Activated CD4-positive, CD25-positive, alpha-beta regulatory T cell treated with anti-CD3 and anti-CD28 coated beads, Interleukin-2, amount 50 U/mL, for 16 hours (primary cell): Measurements from ENCODE around the gene COL7A1.

Experiments used
- DNase-seq: peaks from one replicate; pipeline ENCODE4 v3.0.0-alpha.2; 2020; ENCODE audit warnings: low read depth, low spot score

The COL7A1 gene

GRCh38 chr3:48591886-48592518 lies 3.1 kb downstream of the COL7A1 start:
- no peak for DNase-seq

GRCh38 chr3:48591436-48591835 lies 3.7 kb downstream of the COL7A1 start:
- DNase-seq: no peak

- DNase-seq: no peak
These were observed 6.9 kb downstream of the COL7A1 start for GRCh38 chr3:48588230-48588629.

GRCh38 chr3:48587686-48588085 lies 7.4 kb downstream of the COL7A1 start:
- no peak for DNase-seq

GRCh38 chr3:48585411-48585810 lies 9.7 kb downstream of the COL7A1 start:
- DNase-seq: no peak

GRCh38 chr3:48584836-48585235 lies 10.3 kb downstream of the COL7A1 start:
- no peak for DNase-seq

GRCh38 chr3:48581621-48582481 lies 13.3 kb downstream of the COL7A1 start:
- no peak for DNase-seq

- no peak for DNase-seq
These were observed 18.5 kb downstream of the COL7A1 start for GRCh38 chr3:48576647-48577046.

- DNase-seq: no peak
These were observed 19.8 kb downstream of the COL7A1 start for GRCh38 chr3:48575366-48575765.

GRCh38 chr3:48573973-48574585 lies 21.1 kb downstream of the COL7A1 start:
- no peak for DNase-seq

GRCh38 chr3:48572517-48572916 lies 22.6 kb downstream of the COL7A1 start:
- DNase-seq: no peak

- DNase-seq: no peak
These were observed 23.2 kb downstream of the COL7A1 start for GRCh38 chr3:48571938-48572337.

- DNase-seq: no peak
These were observed 25.2 kb downstream of the COL7A1 start for GRCh38 chr3:48569808-48570450.

GRCh38 chr3:48569400-48569799 lies 25.7 kb downstream of the COL7A1 start:
- DNase-seq: no peak

- DNase-seq: no peak
These were observed 26.7 kb downstream of the COL7A1 start for GRCh38 chr3:48568476-48568875.

- no peak for DNase-seq
These were observed 27.6 kb downstream of the COL7A1 start for GRCh38 chr3:48567500-48567899.

- no peak for DNase-seq
These were observed 28.0 kb downstream of the COL7A1 start for GRCh38 chr3:48567090-48567489.

- no peak for DNase-seq
These were observed 28.7 kb downstream of the COL7A1 start for GRCh38 chr3:48566401-48566760.

- DNase-seq: no peak
These were observed 29.3 kb downstream of the COL7A1 start for GRCh38 chr3:48565591-48566400.

GRCh38 chr3:48565186-48565585 lies 29.9 kb downstream of the COL7A1 start:
- no peak for DNase-seq

- DNase-seq: no peak
These were observed 30.5 kb downstream of the COL7A1 start for GRCh38 chr3:48564667-48565066.
